ENCODE measurements around the gene PHOX2A.

Gene PHOX2A

DNA sequence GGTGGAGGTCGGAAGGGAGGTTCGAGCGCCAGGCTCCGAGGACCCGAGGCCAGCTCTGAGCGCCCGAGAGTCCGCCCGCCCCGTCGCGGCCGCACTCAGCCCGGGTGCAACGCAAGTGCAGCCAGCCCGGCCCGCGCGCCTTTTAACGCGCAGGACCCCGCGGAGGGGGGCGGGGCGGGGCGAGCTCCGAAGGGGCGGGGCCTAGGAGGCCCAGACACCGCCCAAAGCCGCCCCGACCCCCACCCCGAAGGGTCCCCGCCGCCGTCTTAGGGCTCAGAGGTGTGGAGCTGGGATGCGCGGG lies at the start of gene PHOX2A:
TSS of gene PHOX2A (minus strand) at position 117 of the 301 bp plus-strand sequence. CDS start 172 bp downstream, outside the sequence.
- H3K4me1 ChIP-seq (ENCODE audit: control insufficient read depth, insufficient read depth, low read length), result no peaks in the 10 kb centered on the region
- H3K36me3 ChIP-seq (ENCODE audit: control insufficient read depth in 2 of 2, insufficient read depth in 1 of 2, low read length in 2 of 2), result no peaks in the 10 kb centered on the region
- no peaks in the 10 kb centered on the region for H3K9me3 ChIP-seq (ENCODE audit: control insufficient read depth, insufficient read depth, low read depth, low read length)
- H3K4me3 ChIP-seq (ENCODE audit: low read depth, low read length), result no peak within 1 kb of the TSS
- POLR2A ChIA-PET, result no interaction called here
- CTCF ChIA-PET, result no interaction called here
- TF ChIP-seq ZNF791 (tag by site-specific recombination; IDR thresholded peaks at IDR 0.05) (no peak), GFI1B (tag by site-specific recombination; IDR thresholded peaks at IDR 0.05) (no peak), ZNF341 (tag by site-specific recombination; IDR thresholded peaks at IDR 0.05; ENCODE audit: low read depth) (no peak), ZNF391 (tag by site-specific recombination; IDR thresholded peaks at IDR 0.05; ENCODE audit: borderline replicate concordance, low read depth) (no peak), ZXDB (tag by site-specific recombination; IDR thresholded peaks at IDR 0.05) (no peak), ZNF248 (tag by site-specific recombination; IDR thresholded peaks at IDR 0.05) (no peak), ZNF621 (tag by site-specific recombination; IDR thresholded peaks at IDR 0.05) (no peak), ZNF302 (tag by site-specific recombination; IDR thresholded peaks at IDR 0.05; ENCODE audit: low read depth) (no peak), ZNF658 (tag by site-specific recombination; IDR thresholded peaks at IDR 0.05) (no peak)
- TF ChIP-seq, protein P1, sequence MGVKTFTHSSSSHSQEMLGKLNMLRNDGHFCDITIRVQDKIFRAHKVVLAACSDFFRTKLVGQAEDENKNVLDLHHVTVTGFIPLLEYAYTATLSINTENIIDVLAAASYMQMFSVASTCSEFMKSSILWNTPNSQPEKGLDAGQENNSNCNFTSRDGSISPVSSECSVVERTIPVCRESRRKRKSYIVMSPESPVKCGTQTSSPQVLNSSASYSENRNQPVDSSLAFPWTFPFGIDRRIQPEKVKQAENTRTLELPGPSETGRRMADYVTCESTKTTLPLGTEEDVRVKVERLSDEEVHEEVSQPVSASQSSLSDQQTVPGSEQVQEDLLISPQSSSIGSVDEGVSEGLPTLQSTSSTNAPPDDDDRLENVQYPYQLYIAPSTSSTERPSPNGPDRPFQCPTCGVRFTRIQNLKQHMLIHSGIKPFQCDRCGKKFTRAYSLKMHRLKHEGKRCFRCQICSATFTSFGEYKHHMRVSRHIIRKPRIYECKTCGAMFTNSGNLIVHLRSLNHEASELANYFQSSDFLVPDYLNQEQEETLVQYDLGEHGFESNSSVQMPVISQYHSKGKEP (tag by site-specific recombination; IDR thresholded peaks at IDR 0.05), result no peak
- TF ChIP-seq, protein P2, sequence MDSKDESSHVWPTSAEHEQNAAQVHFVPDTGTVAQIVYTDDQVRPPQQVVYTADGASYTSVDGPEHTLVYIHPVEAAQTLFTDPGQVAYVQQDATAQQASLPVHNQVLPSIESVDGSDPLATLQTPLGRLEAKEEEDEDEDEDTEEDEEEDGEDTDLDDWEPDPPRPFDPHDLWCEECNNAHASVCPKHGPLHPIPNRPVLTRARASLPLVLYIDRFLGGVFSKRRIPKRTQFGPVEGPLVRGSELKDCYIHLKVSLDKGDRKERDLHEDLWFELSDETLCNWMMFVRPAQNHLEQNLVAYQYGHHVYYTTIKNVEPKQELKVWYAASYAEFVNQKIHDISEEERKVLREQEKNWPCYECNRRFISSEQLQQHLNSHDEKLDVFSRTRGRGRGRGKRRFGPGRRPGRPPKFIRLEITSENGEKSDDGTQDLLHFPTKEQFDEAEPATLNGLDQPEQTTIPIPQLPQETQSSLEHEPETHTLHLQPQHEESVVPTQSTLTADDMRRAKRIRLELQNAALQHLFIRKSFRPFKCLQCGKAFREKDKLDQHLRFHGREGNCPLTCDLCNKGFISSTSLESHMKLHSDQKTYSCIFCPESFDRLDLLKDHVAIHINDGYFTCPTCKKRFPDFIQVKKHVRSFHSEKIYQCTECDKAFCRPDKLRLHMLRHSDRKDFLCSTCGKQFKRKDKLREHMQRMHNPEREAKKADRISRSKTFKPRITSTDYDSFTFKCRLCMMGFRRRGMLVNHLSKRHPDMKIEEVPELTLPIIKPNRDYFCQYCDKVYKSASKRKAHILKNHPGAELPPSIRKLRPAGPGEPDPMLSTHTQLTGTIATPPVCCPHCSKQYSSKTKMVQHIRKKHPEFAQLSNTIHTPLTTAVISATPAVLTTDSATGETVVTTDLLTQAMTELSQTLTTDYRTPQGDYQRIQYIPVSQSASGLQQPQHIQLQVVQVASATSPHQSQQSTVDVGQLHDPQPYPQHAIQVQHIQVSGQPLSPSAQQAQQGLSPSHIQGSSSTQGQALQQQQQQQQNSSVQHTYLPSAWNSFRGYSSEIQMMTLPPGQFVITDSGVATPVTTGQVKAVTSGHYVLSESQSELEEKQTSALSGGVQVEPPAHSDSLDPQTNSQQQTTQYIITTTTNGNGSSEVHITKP (tag by site-specific recombination; IDR thresholded peaks at IDR 0.05), result no peak
- TF ChIP-seq, protein P3, sequence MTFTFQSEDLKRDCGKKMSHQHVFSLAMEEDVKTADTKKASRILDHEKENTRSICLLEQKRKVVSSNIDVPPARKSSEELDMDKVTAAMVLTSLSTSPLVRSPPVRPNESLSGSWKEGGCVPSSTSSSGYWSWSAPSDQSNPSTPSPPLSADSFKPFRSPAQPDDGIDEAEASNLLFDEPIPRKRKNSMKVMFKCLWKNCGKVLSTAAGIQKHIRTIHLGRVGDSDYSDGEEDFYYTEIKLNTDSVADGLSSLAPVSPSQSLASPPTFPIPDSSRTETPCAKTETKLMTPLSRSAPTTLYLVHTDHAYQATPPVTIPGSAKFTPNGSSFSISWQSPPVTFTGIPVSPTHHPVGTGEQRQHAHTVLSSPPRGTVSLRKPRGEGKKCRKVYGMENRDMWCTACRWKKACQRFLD (tag by site-specific recombination; IDR thresholded peaks at IDR 0.05), result no peak
- TF ChIP-seq, protein P4, sequence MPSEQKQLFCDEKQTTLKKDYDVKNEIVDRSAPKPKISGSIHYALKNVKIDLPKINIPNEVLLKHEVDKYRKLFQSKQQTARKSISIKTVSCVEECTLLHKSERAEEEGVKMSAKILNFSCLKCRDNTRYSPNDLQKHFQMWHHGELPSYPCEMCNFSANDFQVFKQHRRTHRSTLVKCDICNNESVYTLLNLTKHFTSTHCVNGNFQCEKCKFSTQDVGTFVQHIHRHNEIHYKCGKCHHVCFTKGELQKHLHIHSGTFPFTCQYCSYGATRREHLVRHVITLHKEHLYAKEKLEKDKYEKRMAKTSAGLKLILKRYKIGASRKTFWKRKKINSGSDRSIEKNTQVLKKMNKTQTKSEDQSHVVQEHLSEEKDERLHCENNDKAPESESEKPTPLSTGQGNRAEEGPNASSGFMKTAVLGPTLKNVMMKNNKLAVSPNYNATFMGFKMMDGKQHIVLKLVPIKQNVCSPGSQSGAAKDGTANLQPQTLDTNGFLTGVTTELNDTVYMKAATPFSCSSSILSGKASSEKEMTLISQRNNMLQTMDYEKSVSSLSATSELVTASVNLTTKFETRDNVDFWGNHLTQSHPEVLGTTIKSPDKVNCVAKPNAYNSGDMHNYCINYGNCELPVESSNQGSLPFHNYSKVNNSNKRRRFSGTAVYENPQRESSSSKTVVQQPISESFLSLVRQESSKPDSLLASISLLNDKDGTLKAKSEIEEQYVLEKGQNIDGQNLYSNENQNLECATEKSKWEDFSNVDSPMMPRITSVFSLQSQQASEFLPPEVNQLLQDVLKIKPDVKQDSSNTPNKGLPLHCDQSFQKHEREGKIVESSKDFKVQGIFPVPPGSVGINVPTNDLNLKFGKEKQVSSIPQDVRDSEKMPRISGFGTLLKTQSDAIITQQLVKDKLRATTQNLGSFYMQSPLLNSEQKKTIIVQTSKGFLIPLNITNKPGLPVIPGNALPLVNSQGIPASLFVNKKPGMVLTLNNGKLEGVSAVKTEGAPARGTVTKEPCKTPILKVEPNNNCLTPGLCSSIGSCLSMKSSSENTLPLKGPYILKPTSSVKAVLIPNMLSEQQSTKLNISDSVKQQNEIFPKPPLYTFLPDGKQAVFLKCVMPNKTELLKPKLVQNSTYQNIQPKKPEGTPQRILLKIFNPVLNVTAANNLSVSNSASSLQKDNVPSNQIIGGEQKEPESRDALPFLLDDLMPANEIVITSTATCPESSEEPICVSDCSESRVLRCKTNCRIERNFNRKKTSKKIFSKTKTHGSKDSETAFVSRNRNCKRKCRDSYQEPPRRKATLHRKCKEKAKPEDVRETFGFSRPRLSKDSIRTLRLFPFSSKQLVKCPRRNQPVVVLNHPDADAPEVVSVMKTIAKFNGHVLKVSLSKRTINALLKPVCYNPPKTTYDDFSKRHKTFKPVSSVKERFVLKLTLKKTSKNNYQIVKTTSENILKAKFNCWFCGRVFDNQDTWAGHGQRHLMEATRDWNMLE (tag by site-specific recombination; conservative IDR thresholded peaks at IDR 0.05; ENCODE audit: low read depth), result no peak
- TF ChIP-seq, protein P5, sequence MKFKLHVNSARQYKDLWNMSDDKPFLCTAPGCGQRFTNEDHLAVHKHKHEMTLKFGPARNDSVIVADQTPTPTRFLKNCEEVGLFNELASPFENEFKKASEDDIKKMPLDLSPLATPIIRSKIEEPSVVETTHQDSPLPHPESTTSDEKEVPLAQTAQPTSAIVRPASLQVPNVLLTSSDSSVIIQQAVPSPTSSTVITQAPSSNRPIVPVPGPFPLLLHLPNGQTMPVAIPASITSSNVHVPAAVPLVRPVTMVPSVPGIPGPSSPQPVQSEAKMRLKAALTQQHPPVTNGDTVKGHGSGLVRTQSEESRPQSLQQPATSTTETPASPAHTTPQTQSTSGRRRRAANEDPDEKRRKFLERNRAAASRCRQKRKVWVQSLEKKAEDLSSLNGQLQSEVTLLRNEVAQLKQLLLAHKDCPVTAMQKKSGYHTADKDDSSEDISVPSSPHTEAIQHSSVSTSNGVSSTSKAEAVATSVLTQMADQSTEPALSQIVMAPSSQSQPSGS (tag by site-specific recombination; IDR thresholded peaks at IDR 0.05; ENCODE audit: low read depth), result no peak
- no peak within 1 kb of the TSS for H3K27ac ChIP-seq (ENCODE audit: extremely low read depth, low read depth, low read length)

All from HEK293 (cell line).